SK-N-SH (cell line): Measurements from ENCODE around the gene HGS.

Experiments used
- CHD2 ChIP-seq: fragments of 150-350 bp; IDR thresholded peaks from 2 replicates; pipeline ENCODE4 v1.6.1; 2018; ENCODE audit warnings: low read length; ENCODE audit not compliant: partially characterized antibody
- EP300 ChIP-seq, 2 experiments: IDR thresholded peaks; 2 replicates each; pipeline versions ENCODE4 v1.4.0 to v1.6.1; 2012; ENCODE audit warnings: borderline replicate concordance in 1 of 2, low read depth in 1 of 2, low read length in 1 of 2
- FOXM1 ChIP-seq: IDR thresholded peaks from 2 replicates; pipeline ENCODE4 v1.4.0; 2012; ENCODE audit warnings: low read depth, mild to moderate bottlenecking
- JUND ChIP-seq: IDR thresholded peaks from 2 replicates; pipeline ENCODE4 v1.4.0; 2012
- MXI1 ChIP-seq: IDR thresholded peaks from 2 replicates; pipeline ENCODE4 v1.6.1; 2012; ENCODE audit warnings: mild to moderate bottlenecking, low read depth, low read length, improper control_type of control experiment
- POLR2AphosphoS5 ChIP-seq: IDR thresholded peaks from 2 replicates; pipeline ENCODE4 v1.6.1; 2012; ENCODE audit warnings: low read depth, low read length
- TAF1 ChIP-seq: IDR thresholded peaks from 2 replicates; pipeline ENCODE4 v1.6.1; 2012; ENCODE audit warnings: low read depth, mild to moderate bottlenecking, low read length, moderate library complexity, borderline replicate concordance
- YY1 ChIP-seq: IDR thresholded peaks from 2 replicates; pipeline ENCODE4 v1.4.0; 2012; ENCODE audit warnings: low read depth, mild to moderate bottlenecking
- TF ChIP-seq, protein P1 (sequence below): fragments of 200-600 bp; sonication (generic); IDR thresholded peaks from 2 replicates; pipeline ENCODE4 v1.6.1; 2017; ENCODE audit warnings: antibody characterized with exemption, mild to moderate bottlenecking, moderate library complexity
- TF ChIP-seq, protein P2 (sequence below): IDR thresholded peaks from 2 replicates; pipeline ENCODE4 v1.4.0; 2012; ENCODE audit warnings: low read depth
- TF ChIP-seq, protein P3 (sequence below): IDR thresholded peaks from 2 replicates; pipeline ENCODE4 v1.6.1; 2012; ENCODE audit warnings: mild to moderate bottlenecking, low read depth, low read length, moderate library complexity
- TF ChIP-seq, protein P4 (sequence below): IDR thresholded peaks from 2 replicates; pipeline ENCODE4; 2012
- TF ChIP-seq, protein P5 (sequence below): IDR thresholded peaks from 2 replicates; pipeline ENCODE4 v1.4.0; 2012; ENCODE audit warnings: low read depth, borderline replicate concordance

DNA sequence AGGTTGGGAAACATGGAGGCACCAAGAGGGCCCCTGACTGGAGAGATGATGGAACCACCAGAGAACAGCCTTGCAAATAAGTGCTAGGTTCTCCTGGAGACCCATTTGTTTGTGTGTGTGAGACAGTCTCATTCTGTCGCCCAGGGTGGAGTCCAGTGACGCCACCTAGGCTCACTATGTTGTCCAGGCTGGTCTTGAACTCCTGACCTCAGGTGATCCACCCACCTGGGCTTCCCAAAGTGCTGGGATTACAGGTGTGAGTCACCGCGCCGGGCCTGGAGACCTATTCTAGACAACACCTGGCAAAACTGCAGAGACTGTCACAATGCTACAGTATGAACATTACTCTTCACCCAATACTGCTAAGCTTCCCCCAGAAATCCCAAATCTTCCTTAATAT lies 48.4 kb upstream of the HGS start:
- TF ChIP-seq, protein P1, sequence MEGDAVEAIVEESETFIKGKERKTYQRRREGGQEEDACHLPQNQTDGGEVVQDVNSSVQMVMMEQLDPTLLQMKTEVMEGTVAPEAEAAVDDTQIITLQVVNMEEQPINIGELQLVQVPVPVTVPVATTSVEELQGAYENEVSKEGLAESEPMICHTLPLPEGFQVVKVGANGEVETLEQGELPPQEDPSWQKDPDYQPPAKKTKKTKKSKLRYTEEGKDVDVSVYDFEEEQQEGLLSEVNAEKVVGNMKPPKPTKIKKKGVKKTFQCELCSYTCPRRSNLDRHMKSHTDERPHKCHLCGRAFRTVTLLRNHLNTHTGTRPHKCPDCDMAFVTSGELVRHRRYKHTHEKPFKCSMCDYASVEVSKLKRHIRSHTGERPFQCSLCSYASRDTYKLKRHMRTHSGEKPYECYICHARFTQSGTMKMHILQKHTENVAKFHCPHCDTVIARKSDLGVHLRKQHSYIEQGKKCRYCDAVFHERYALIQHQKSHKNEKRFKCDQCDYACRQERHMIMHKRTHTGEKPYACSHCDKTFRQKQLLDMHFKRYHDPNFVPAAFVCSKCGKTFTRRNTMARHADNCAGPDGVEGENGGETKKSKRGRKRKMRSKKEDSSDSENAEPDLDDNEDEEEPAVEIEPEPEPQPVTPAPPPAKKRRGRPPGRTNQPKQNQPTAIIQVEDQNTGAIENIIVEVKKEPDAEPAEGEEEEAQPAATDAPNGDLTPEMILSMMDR: no peak
- TF ChIP-seq, protein P2, sequence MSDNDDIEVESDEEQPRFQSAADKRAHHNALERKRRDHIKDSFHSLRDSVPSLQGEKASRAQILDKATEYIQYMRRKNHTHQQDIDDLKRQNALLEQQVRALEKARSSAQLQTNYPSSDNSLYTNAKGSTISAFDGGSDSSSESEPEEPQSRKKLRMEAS: no peak
- TF ChIP-seq FOXM1 (no peak), EP300 (IDR thresholded peaks at IDR 0.05; ENCODE audit: borderline replicate concordance in 1 of 2, low read depth in 1 of 2, low read length in 1 of 2) (no peak), JUND (no peak), CHD2 (no peak), TAF1 (no peak), POLR2AphosphoS5 (no peak), YY1 (no peak), MXI1 (no peak)
- TF ChIP-seq, protein P3, sequence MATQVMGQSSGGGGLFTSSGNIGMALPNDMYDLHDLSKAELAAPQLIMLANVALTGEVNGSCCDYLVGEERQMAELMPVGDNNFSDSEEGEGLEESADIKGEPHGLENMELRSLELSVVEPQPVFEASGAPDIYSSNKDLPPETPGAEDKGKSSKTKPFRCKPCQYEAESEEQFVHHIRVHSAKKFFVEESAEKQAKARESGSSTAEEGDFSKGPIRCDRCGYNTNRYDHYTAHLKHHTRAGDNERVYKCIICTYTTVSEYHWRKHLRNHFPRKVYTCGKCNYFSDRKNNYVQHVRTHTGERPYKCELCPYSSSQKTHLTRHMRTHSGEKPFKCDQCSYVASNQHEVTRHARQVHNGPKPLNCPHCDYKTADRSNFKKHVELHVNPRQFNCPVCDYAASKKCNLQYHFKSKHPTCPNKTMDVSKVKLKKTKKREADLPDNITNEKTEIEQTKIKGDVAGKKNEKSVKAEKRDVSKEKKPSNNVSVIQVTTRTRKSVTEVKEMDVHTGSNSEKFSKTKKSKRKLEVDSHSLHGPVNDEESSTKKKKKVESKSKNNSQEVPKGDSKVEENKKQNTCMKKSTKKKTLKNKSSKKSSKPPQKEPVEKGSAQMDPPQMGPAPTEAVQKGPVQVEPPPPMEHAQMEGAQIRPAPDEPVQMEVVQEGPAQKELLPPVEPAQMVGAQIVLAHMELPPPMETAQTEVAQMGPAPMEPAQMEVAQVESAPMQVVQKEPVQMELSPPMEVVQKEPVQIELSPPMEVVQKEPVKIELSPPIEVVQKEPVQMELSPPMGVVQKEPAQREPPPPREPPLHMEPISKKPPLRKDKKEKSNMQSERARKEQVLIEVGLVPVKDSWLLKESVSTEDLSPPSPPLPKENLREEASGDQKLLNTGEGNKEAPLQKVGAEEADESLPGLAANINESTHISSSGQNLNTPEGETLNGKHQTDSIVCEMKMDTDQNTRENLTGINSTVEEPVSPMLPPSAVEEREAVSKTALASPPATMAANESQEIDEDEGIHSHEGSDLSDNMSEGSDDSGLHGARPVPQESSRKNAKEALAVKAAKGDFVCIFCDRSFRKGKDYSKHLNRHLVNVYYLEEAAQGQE: no peak
- TF ChIP-seq, protein P4, sequence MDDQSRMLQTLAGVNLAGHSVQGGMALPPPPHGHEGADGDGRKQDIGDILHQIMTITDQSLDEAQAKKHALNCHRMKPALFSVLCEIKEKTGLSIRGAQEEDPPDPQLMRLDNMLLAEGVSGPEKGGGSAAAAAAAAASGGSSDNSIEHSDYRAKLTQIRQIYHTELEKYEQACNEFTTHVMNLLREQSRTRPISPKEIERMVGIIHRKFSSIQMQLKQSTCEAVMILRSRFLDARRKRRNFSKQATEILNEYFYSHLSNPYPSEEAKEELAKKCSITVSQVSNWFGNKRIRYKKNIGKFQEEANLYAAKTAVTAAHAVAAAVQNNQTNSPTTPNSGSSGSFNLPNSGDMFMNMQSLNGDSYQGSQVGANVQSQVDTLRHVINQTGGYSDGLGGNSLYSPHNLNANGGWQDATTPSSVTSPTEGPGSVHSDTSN: no peak
- TF ChIP-seq, protein P5, sequence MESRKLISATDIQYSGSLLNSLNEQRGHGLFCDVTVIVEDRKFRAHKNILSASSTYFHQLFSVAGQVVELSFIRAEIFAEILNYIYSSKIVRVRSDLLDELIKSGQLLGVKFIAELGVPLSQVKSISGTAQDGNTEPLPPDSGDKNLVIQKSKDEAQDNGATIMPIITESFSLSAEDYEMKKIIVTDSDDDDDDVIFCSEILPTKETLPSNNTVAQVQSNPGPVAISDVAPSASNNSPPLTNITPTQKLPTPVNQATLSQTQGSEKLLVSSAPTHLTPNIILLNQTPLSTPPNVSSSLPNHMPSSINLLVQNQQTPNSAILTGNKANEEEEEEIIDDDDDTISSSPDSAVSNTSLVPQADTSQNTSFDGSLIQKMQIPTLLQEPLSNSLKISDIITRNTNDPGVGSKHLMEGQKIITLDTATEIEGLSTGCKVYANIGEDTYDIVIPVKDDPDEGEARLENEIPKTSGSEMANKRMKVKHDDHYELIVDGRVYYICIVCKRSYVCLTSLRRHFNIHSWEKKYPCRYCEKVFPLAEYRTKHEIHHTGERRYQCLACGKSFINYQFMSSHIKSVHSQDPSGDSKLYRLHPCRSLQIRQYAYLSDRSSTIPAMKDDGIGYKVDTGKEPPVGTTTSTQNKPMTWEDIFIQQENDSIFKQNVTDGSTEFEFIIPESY: no peak
